Kidney (tissue), 14 donors: Measurements from ENCODE around the gene OLR1. TPM values are rescaled to one million over a fixed set of nuclear protein-coding genes. Genes with fewer than 3 reads are reported as not detected.

Experiments used
- DNase-seq, 5 donors: peaks; one replicate each; pipeline ENCODE4 v3.0.0-alpha.2; 2013 to 2020
- FAIRE-seq: peaks from 2 replicates; lab custom pipeline; 2012; peaks lifted over from hg19 to GRCh38; lab: Jason Lieb, UNC
- H3K27ac ChIP-seq, 2 donors: one replicate each; pipeline ENCODE4 v1.7.0; 2013; ENCODE audit warnings: low read depth in 2 of 2, low read length in 2 of 2, inconsistent platforms in 1 of 2
- H3K27me3 ChIP-seq: one replicate; pipeline ENCODE4 v1.7.1; 2013; ENCODE audit warnings: low read length, inconsistent platforms; ENCODE audit not compliant: control insufficient read depth, insufficient read depth
- H3K36me3 ChIP-seq, 3 donors: one replicate each; pipeline versions ENCODE4 v1.7.0 to v1.7.1; 2013; ENCODE audit warnings: low read length in 3 of 3, control low read depth in 1 of 3, inconsistent platforms in 1 of 3; ENCODE audit not compliant: insufficient read depth in 3 of 3, control insufficient read depth in 2 of 3
- H3K4me1 ChIP-seq, 3 donors: one replicate each; pipeline versions ENCODE4 v1.7.0 to v1.7.1; 2013; ENCODE audit warnings: low read length in 3 of 3, inconsistent platforms in 1 of 3, low read depth in 1 of 3; ENCODE audit not compliant: control insufficient read depth in 2 of 3, insufficient read depth in 2 of 3
- H3K4me3 ChIP-seq, 3 donors: one replicate each; pipeline versions ENCODE4 v1.7.0 to v1.8.1; 2013; ENCODE audit warnings: low read length in 3 of 3, control low read depth in 1 of 3, inconsistent platforms in 1 of 3
- H3K9ac ChIP-seq, 3 donors: one replicate each; pipeline versions ENCODE4 v1.7.0 to v1.7.1; 2013; ENCODE audit warnings: low read length in 3 of 3, control low read depth in 1 of 3, inconsistent platforms in 1 of 3
- H3K9me3 ChIP-seq, 3 donors: one replicate each; pipeline versions ENCODE4 v1.7.0 to v1.7.1; 2013; ENCODE audit warnings: low read length in 3 of 3, control low read depth in 1 of 3, inconsistent platforms in 1 of 3; ENCODE audit not compliant: control insufficient read depth in 2 of 3, insufficient read depth in 1 of 3
- intact Hi-C: fragments of 100-400 bp; cut with DNase I; formaldehyde crosslinking; loops from one replicate; pipeline ENCODE4 v1.11.1; 2022
- polyA plus RNA-seq: library from polyadenylated mRNA; stranded (reverse); fragments of 350-450 nt; fragmentation: Illumina TruSeq; extraction: RNeasy Lipid Tissue Mini Kit (QIAGEN cat#74804); gene quantifications from one replicate; pipeline ENCODE4 v1.2.3, GENCODE V29; 2014; ENCODE audit warnings: low read depth, low replicate concordance; ENCODE audit not compliant: insufficient read depth
- total RNA-seq: library from RNA; stranded (reverse); fragmentation: NEBNext Ultra II Directional; extraction: Animal tissue kit (Norgen Biotek cat#: 25700); gene quantifications from one replicate; pipeline ENCODE4 v1.2.1, GENCODE V29; 2021
- TF ChIP-seq, protein P1 (sequence below): IDR thresholded peaks from 3 replicates; pipeline ENCODE4 v1.5.1; 2012; ENCODE audit warnings: mild to moderate bottlenecking, moderate library complexity, borderline replicate concordance; ENCODE audit not compliant: insufficient read depth; ENCODE audit errors: extremely low read depth
- donor health status: control.
- donor health status: control.
- donor health status: control.
- donor health status: control.
- donor health status: control.
- donor health status: DM: yes; HTN: yes; CAD: no.
- donor health status: Normal renal cell carcinoma (clear cell type).

OLR1 gene
- total and polyA plus RNA-seq, 2 donors from 2014 or later, result 6.7 to 11.5 TPM

- H3K9me3 ChIP-seq, result no peaks in the 10 kb centered on the region
- no peak for DNase-seq
- intact Hi-C loops, result no loop called here
- no peak overlapping the region for H3K27ac ChIP-seq
- no peak overlapping the region for H3K9ac ChIP-seq
- TF ChIP-seq, protein P1, sequence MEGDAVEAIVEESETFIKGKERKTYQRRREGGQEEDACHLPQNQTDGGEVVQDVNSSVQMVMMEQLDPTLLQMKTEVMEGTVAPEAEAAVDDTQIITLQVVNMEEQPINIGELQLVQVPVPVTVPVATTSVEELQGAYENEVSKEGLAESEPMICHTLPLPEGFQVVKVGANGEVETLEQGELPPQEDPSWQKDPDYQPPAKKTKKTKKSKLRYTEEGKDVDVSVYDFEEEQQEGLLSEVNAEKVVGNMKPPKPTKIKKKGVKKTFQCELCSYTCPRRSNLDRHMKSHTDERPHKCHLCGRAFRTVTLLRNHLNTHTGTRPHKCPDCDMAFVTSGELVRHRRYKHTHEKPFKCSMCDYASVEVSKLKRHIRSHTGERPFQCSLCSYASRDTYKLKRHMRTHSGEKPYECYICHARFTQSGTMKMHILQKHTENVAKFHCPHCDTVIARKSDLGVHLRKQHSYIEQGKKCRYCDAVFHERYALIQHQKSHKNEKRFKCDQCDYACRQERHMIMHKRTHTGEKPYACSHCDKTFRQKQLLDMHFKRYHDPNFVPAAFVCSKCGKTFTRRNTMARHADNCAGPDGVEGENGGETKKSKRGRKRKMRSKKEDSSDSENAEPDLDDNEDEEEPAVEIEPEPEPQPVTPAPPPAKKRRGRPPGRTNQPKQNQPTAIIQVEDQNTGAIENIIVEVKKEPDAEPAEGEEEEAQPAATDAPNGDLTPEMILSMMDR, result no peak
- H3K4me1 ChIP-seq, result peaks cover 0 to 4% (median 0%) of the 10 kb centered on the region in 3 donors
- no peak for FAIRE-seq
- no peak overlapping the region for H3K4me3 ChIP-seq
- no peaks in the 10 kb centered on the region for H3K27me3 ChIP-seq
- no peaks in the 10 kb centered on the region for H3K36me3 ChIP-seq
Measured at GRCh38 chr12:10132850-10133370, 39.0 kb downstream of the OLR1 start.

DNA sequence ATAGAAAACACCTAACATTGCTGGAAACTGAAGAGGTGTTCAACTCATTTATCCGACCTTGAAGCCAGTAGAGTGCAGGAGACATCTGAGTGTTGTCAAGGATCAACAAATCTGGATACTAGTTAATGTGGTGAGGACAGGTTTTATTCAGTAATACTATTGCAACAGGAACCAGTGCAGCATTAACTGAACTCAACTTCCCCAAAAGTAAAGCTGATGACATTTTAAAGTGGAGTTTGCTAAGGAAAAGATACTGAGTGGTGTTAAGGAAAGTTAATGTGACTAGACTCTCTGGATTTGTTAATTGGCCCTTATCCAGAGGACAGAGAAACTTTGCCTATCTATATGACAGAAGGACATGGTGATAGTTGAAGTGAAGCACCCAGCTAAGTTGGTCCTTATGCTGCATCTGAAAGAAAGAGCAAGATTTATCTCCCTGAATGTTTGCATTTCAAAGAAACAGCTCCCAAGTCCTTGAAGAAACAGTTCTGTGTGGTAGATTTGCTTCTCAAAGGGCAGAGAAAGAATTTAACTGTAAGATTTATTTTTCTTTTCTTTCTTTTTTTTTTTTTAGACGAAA is 40.7 kb downstream of the OLR1 start:
- Histone ChIP-seq H3K9ac (no peak overlapping the region), H3K4me1 (peaks cover 0 to 4% (median 0%) of the 10 kb centered on the region in 3 donors), H3K36me3 (no peaks in the 10 kb centered on the region), H3K27me3 (no peaks in the 10 kb centered on the region), H3K9me3 (no peaks in the 10 kb centered on the region), H3K4me3 (no peak overlapping the region), H3K27ac (no peak overlapping the region)
- intact Hi-C loops, result no loop called here
- FAIRE-seq (no peak), DNase-seq (no peak)
- TF ChIP-seq, protein P1, result no peak

DNA sequence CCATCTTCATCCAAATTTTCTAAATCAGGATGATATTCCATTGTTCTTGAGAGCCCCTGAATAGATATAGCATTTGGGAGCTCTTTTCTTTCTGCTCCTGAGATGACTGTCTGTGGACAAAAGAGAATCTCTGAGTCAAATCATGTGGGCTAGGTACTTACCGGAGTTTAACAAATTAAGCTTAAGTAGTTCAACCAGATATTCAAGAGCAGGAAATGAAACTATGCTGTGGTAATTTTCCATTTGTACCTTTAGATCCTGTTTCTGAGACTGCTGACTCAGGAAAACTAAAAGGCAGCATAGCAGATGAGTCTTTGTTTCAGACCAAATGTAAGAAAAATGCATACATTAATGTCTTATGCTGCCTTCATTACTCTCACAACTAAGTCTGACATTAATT is 41.9 kb downstream of the OLR1 start, which contains the start of gene CLEC7A:
TSS of gene CLEC7A (minus strand) at position 158 of the 400 bp plus-strand sequence. CDS start at position 41, 117 bp downstream.
- FAIRE-seq (no peak), DNase-seq (no peak)
- Histone ChIP-seq H3K4me3 (no peak within 1 kb of the TSS), H3K9me3 (no peaks in the 10 kb centered on the region), H3K36me3 (no peaks in the 10 kb centered on the region), H3K4me1 (peaks cover 0 to 4% (median 0%) of the 10 kb centered on the region in 3 donors), H3K27me3 (no peaks in the 10 kb centered on the region), H3K9ac (no peak within 1 kb of the TSS), H3K27ac (no peak within 1 kb of the TSS)
- intact Hi-C loops, result no loop called here
- TF ChIP-seq, protein P1, result no peak
